ENCODE data around the gene ZNF76.

The ZNF76 gene

GRCh38 chr6:35237476-35237875 lies 22.1 kb upstream of the ZNF76 start:
- no peak for DNase-seq (ENCODE audit: low spot score)

GRCh38 chr6:35238843-35239289 lies 20.7 kb upstream of the ZNF76 start:
- no peak for DNase-seq (ENCODE audit: low spot score)

GRCh38 chr6:35239581-35239980 lies 20.0 kb upstream of the ZNF76 start:
- no peak for DNase-seq (ENCODE audit: low spot score)

- DNase-seq (ENCODE audit: low spot score), result peak; percentile 80
These were observed 18.4 kb upstream of the ZNF76 start for GRCh38 chr6:35240838-35241801.

- DNase-seq (ENCODE audit: low spot score), result no peak
These were observed 17.0 kb upstream of the ZNF76 start for GRCh38 chr6:35242486-35242885.

GRCh38 chr6:35242906-35243305 lies 16.6 kb upstream of the ZNF76 start:
- DNase-seq (ENCODE audit: low spot score), result no peak

GRCh38 chr6:35243386-35243958 lies 16.1 kb upstream of the ZNF76 start:
- DNase-seq (ENCODE audit: low spot score), result no peak

- DNase-seq (ENCODE audit: low spot score), result no peak
These were observed 15.0 kb upstream of the ZNF76 start for GRCh38 chr6:35244551-35244950.

GRCh38 chr6:35247642-35248231 lies 11.8 kb upstream of the ZNF76 start:
- DNase-seq (ENCODE audit: low spot score), result no peak

- no peak for DNase-seq (ENCODE audit: low spot score)
These were observed 11.2 kb upstream of the ZNF76 start for GRCh38 chr6:35248300-35248699.

- no peak for DNase-seq (ENCODE audit: low spot score)
These were observed 10.6 kb upstream of the ZNF76 start for GRCh38 chr6:35248965-35249364.

GRCh38 chr6:35251949-35252348 lies 7.6 kb upstream of the ZNF76 start:
- DNase-seq (ENCODE audit: low spot score), result no peak

GRCh38 chr6:35253249-35253648 lies 6.3 kb upstream of the ZNF76 start:
- DNase-seq (ENCODE audit: low spot score), result no peak

- no peak for DNase-seq (ENCODE audit: low spot score)
These were observed 1.2 kb upstream of the ZNF76 start for GRCh38 chr6:35258336-35258735.

- peak; percentile 64 for DNase-seq (ENCODE audit: low spot score)
These were observed 709 bp upstream of the ZNF76 start for GRCh38 chr6:35258858-35259193.

- DNase-seq (ENCODE audit: low spot score), result peak; percentile 47
These were observed 534 bp downstream of the ZNF76 start for GRCh38 chr6:35259948-35260590.

GRCh38 chr6:35260591-35261570 lies 1.3 kb downstream of the ZNF76 start:
- DNase-seq (ENCODE audit: low spot score), result no peak

- peak; percentile 41 for DNase-seq (ENCODE audit: low spot score)
These were observed 3.1 kb downstream of the ZNF76 start for GRCh38 chr6:35262596-35262995.

- no peak for DNase-seq (ENCODE audit: low spot score)
These were observed 5.2 kb downstream of the ZNF76 start for GRCh38 chr6:35264550-35265274.

GRCh38 chr6:35265523-35265922 lies 6.0 kb downstream of the ZNF76 start:
- no peak for DNase-seq (ENCODE audit: low spot score)

- no peak for DNase-seq (ENCODE audit: low spot score)
These were observed 7.9 kb downstream of the ZNF76 start for GRCh38 chr6:35267446-35267845.
